ENCODE data around the gene B3GAT1.

Gene B3GAT1

DNA sequence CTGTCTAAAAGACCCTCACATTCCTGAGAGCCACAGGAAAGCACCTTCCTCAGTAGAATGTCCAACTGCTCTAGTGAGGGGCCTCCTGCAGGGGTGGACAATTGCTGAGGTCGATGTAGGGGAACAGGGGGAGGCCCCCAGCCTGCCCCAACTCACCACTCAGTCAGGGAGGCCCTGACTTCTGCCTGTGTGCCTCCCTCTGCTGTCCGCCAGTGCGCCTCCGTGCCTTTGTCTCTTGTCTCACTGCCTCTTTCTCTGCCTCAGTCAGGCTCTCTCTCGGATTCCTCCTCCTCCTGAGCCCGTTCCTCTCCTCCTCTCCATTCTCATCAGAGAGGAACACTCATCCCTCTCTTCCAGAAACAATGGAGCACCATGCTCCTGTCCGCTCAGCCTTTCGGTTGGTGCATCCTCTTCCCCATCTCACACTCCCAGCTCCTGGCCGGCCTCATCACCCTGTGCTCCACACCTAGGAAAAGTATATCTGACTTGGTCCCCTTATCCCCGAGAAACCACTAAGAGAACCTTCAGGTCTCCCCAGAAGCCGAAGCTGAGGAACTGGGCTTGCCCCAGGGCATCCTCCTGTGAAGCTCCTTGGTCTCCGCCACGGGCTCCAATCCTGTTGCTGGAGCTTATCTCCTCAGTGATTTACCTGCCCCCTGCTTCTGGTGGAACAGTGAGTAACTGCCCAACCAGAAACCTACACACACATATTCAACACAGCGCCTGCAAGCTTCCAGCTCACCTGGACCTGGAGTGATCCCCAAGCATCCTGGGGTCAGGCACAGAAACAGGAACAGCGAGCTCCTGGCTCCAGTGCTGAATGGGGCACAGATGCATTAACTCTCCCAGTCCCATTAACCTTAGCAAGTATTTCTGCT, 2.3 kb downstream of the B3GAT1 start:
- no peak for DNase-seq (ENCODE audit: low read depth)

- no peak for DNase-seq (ENCODE audit: low read depth)
These were observed 4.1 kb downstream of the B3GAT1 start for GRCh38 chr11:134407923-134408322.

- no peak for DNase-seq (ENCODE audit: low read depth)
These were observed 4.7 kb downstream of the B3GAT1 start for GRCh38 chr11:134407321-134407828.

DNA sequence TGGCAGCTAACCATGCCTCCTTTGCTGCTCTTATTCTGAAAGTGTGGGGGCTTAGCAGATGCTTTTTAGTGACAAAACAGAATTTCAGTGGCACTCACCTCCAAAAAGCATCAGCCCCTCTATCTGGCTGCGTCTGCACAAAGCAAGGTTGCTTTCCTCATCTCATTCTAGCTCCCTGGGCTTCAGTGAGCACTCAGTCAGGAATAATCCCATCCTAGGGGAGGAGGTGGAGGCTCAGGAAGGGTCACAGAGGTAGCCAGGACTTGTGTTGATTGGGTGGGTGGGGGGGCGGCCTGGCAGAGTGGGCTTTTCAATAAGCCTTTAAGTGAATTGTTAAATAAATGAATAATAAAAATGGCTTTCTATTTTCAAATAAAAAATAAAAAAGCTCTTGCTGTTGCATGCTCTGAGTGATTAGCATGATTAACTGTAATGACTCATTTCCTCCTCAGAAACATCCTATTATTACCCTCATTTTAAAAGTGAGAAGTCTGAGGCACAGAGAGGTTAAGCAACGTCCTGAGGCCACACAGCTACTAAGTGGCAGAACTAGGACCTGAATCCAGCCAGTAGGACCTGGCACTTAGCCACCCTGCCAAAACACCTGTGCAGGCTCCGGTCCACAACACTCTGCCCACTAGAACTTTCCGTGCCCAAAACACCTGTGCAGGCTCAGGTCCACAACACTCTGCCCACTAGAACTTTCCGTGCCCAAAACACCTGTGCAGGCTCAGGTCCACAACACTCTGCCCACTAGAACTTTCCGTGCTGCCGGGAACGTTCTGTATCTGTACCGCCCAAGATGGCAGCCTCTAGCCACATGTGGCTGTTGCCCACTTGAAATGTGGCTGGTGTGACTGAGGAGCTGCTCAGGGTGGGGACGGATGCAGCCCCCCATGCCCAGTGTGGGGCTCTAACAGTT, 5.5 kb downstream of the B3GAT1 start:
- no peak for DNase-seq (ENCODE audit: low read depth)

- DNase-seq (ENCODE audit: low read depth) = no peak
These were observed 6.2 kb downstream of the B3GAT1 start for GRCh38 chr11:134405841-134406240.

GRCh38 chr11:134405436-134405835, 6.6 kb downstream of the B3GAT1 start:
- no peak for DNase-seq (ENCODE audit: low read depth)

DNA sequence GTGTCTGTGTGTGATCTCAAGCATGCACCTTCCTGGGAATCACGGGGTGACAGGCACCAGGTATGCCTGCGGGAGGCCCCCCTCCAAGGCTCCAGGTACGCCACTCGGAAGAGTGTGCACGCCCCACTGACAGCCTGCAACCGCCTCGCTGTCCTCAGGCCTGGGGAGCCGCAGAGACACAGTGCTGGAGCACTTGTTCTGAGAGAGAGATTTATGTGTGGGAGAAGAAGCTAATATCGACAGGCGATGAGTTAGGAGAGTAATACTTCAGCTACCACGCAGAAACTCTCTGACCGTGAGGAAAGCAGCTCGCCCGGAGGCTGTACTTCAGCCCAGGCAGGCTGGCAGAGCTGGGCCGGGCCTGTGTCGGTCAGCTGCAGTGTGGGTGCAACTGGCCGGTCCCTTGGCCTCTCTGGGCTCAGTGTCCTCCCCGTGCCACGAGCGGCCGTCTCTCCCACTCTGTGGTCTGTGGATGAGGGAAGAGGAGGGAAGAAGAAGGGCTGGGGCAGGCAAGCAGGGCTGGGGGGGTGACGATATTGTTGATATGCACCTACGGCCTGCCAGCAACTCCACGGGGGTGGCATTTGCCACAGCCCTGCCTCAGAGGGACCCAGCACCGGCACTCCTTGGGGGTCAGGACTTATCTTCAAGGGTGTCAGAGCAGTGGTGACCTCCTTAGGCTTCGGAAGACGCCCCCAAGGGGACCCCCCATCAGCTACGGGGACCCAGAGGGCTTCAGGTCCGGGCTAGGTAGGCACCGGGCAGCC, 7.3 kb downstream of the B3GAT1 start:
- DNase-seq (ENCODE audit: low read depth) = no peak

GRCh38 chr11:134402910-134403309, 9.1 kb downstream of the B3GAT1 start:
- no peak for DNase-seq (ENCODE audit: low read depth)

- no peak for DNase-seq (ENCODE audit: low read depth)
These were observed 9.9 kb downstream of the B3GAT1 start for GRCh38 chr11:134401825-134402809.

DNA sequence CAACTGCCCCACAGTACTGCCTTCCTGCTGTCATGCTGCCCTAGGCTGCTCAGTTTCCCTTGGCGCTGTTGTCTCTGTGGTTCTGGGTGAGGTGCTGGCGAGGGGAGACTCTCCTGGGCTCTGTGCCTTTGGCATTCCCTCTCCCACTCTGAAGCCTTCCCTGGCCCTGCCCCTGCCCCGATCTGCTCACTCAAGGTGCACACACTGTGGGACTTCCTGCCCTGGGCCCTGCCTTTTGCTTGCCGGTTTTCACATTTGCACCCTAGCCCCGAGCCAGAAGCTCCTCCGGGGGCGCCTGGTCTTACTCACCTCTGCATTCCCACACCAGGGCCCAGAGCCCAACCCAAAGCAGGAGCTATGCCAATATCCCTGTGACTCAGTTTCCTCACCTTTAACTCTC, 12.0 kb downstream of the B3GAT1 start:
- no peak for DNase-seq (ENCODE audit: low read depth)

GRCh38 chr11:134399293-134399654, 12.8 kb downstream of the B3GAT1 start:
- DNase-seq (ENCODE audit: low read depth) = no peak

GRCh38 chr11:134398644-134399292, 13.3 kb downstream of the B3GAT1 start:
- no peak for DNase-seq (ENCODE audit: low read depth)

DNA sequence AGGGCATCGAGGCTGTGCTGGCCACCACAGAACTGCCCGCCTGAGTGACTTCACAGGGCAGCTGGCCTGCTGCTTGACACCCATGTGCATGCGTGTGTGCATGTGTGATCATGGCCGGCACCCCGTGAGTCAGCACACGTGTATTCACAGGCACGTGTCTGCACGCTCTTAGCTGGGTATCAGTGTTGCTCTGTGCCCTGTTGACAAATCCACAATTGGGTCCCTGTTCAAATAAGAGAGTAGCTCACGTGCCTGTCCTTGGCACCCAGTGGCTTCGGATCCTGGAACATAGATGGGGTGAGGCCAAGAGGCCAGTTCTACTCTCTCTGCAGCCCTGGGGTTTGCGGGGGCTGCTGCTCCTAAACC, 14.0 kb downstream of the B3GAT1 start:
- no peak for DNase-seq (ENCODE audit: low read depth)

- no peak for DNase-seq (ENCODE audit: low read depth)
These were observed 14.6 kb downstream of the B3GAT1 start for GRCh38 chr11:134397304-134398078.

- DNase-seq (ENCODE audit: low read depth) = no peak
These were observed 17.0 kb downstream of the B3GAT1 start for GRCh38 chr11:134395002-134395401.

DNA sequence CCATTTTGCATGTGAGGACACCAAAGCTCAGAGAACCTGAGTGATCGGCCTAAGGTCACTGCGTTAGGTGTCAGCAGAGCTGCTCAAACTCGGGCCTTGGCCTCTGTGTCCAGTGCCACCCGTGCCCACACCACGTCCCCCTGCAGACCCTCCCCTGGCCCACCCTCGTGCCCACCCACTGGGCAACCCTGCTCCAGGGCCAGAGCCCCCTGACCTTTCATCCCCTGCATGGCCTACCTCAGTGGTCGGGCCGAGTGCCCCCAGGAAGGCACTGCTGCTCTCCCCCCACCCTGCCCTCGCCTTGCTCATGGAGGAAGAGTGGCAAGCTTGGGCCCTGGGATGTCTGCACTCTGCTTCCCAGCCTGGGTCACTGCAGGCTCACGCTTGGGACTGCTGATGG, 17.7 kb downstream of the B3GAT1 start:
- DNase-seq (ENCODE audit: low read depth) = no peak

- DNase-seq (ENCODE audit: low read depth) = no peak
These were observed 18.4 kb downstream of the B3GAT1 start for GRCh38 chr11:134393638-134394037.

- DNase-seq (ENCODE audit: low read depth) = no peak
These were observed 19.0 kb downstream of the B3GAT1 start for GRCh38 chr11:134392953-134393615.

- DNase-seq (ENCODE audit: low read depth) = no peak
These were observed 20.4 kb downstream of the B3GAT1 start for GRCh38 chr11:134391656-134392055.

Data from fibroblast of gingiva (primary cell).